A549 (cell line): ENCODE measurements around the gene PCYT2.

ENCODE experiments used
- ATOH8 ChIP-seq: fragments of 250-450 bp; sonication (Bioruptor Pico); IDR thresholded peaks from 2 replicates; pipeline ENCODE4 v1.5.0; 2020; ENCODE audit warnings: low read depth, mild to moderate bottlenecking, moderate library complexity
- CHD4 ChIP-seq: fragments of 200-600 bp; sonication (generic); IDR thresholded peaks from 2 replicates; pipeline ENCODE4 v1.6.1; 2016; ENCODE audit warnings: antibody characterized with exemption, mild to moderate bottlenecking, borderline replicate concordance
- ESRRA ChIP-seq: fragments of 150-350 bp; IDR thresholded peaks from 2 replicates; pipeline ENCODE4 v1.6.1; 2014; ENCODE audit warnings: mild to moderate bottlenecking, low read length, borderline replicate concordance
- HEYL ChIP-seq: fragments of 250-450 bp; sonication (Bioruptor Pico); IDR thresholded peaks from 2 replicates; pipeline ENCODE4 v1.8.0; 2021; ENCODE audit warnings: mild to moderate bottlenecking, moderate library complexity
- JUN ChIP-seq, 2 experiments: fragments of >200 bp; sonication (Bioruptor Twin); formaldehyde crosslinking; IDR thresholded peaks; 2 replicates in 1 of 2; 3 replicates in 1 of 2; pipeline ENCODE4 v1.6.1; 2016 to 2017
- JUNB ChIP-seq: fragments of >200 bp; sonication (Bioruptor Twin); formaldehyde crosslinking; IDR thresholded peaks from 2 replicates; pipeline ENCODE4 v1.6.1; 2016
- MAZ ChIP-seq: fragments of 150-350 bp; IDR thresholded peaks from 2 replicates; pipeline ENCODE4 v1.6.1; 2014; ENCODE audit warnings: antibody characterized with exemption, low read depth, low read length, borderline replicate concordance
- MYC ChIP-seq: IDR thresholded peaks from 2 replicates; pipeline ENCODE4 v1.6.1; 2012; ENCODE audit warnings: mild to moderate bottlenecking, inconsistent platforms, low read length, improper control_type of control experiment, borderline replicate concordance
- POLR2A ChIP-seq: IDR thresholded peaks from 2 replicates; pipeline ENCODE4 v1.6.1; 2012; ENCODE audit warnings: mild to moderate bottlenecking, low read length
- RAD21 ChIP-seq, 2 experiments: fragments of >200 bp in 1 of 2; sonication (Bioruptor Twin) in 1 of 2; formaldehyde crosslinking in 1 of 2; IDR thresholded peaks in 1 of 2; conservative IDR thresholded peaks in 1 of 2; 2 replicates in 1 of 2; 3 replicates in 1 of 2; pipeline ENCODE4 v1.6.1; 2012 to 2018; ENCODE audit warnings: inconsistent platforms in 1 of 2
- REST ChIP-seq: fragments of 200-600 bp; sonication (generic); IDR thresholded peaks from 2 replicates; pipeline ENCODE4 v1.6.1; 2016; ENCODE audit warnings: antibody characterized with exemption, mild to moderate bottlenecking, moderate library complexity
- SREBF2 ChIP-seq: fragments of 450-650 bp; IDR thresholded peaks from 2 replicates; pipeline ENCODE4 v1.6.1; 2014; ENCODE audit warnings: mild to moderate bottlenecking, moderate library complexity
- TF ChIP-seq, protein P1 (sequence below): fragments of >200 bp; sonication (Bioruptor Twin); formaldehyde crosslinking; IDR thresholded peaks from 3 replicates; pipeline ENCODE4 v1.5.1; 2016

GRCh38 chr17:81921996-81922565 is 10.9 kb upstream of the PCYT2 start:
- TF ChIP-seq MYC (no peak), RAD21 (conservative IDR thresholded peaks at IDR 0.05 in 1 of 2, IDR thresholded peaks at IDR 0.05 in 1 of 2) (no peak), POLR2A (no peak; the same call in 1 of the 2 replicates), HEYL (no peak), ESRRA (no peak), JUN (IDR thresholded peaks at IDR 0.05) (no peak), REST (no peak), ATOH8 (no peak), MAZ (no peak), JUNB (no peak), CHD4 (no peak), SREBF2 (no peak)
- TF ChIP-seq, protein P1, sequence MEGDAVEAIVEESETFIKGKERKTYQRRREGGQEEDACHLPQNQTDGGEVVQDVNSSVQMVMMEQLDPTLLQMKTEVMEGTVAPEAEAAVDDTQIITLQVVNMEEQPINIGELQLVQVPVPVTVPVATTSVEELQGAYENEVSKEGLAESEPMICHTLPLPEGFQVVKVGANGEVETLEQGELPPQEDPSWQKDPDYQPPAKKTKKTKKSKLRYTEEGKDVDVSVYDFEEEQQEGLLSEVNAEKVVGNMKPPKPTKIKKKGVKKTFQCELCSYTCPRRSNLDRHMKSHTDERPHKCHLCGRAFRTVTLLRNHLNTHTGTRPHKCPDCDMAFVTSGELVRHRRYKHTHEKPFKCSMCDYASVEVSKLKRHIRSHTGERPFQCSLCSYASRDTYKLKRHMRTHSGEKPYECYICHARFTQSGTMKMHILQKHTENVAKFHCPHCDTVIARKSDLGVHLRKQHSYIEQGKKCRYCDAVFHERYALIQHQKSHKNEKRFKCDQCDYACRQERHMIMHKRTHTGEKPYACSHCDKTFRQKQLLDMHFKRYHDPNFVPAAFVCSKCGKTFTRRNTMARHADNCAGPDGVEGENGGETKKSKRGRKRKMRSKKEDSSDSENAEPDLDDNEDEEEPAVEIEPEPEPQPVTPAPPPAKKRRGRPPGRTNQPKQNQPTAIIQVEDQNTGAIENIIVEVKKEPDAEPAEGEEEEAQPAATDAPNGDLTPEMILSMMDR, result no peak
